COLO829 (cell line): ENCODE data around the gene MFAP2.
"Not testable (repeated sequence)": the region's sequence is repeated elsewhere in the genome, so short reads cannot be mapped to it uniquely, and the experiment has no call there.

Experiments
- DNase-seq: peaks from one replicate; pipeline ENCODE4 v3.0.0; 2012; ENCODE audit warnings: low spot score

The MFAP2 gene

GRCh38 chr1:16961297-16962133, 18.9 kb downstream of the MFAP2 start:
- no peak for DNase-seq

DNA sequence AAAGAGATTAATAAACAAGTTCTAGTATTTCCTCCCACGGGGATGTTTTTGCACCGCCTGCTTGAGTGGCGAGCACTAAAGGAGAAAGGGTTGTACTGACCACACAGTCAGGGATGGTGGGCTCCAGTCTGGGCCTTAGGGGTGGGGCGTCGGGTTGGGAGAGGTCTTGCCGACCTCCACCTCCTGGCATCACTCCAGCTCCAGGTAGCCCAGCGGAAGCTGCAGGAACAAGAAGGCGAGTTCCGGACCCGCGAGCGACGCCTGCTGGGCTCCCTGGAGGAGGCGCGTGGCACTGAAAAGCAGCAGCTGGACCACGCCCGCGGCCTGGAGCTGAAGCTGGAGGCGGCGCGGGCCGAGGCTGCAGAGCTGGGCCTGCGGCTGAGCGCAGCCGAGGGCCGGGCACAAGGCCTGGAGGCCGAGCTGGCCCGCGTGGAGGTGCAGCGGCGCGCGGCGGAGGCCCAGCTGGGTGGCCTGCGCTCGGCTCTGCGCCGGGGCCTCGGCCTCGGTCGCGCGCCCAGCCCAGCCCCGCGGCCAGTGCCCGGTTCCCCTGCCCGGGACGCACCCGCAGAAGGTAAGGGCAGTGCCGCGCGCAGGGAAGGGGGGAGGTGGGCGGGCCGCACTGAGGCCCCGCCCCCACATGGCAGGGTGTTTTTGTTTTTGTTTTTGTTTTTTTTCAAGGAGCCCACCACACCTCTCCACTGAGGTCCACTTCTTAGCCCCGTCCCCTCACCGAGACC, 19.7 kb downstream of the MFAP2 start:
- DNase-seq = no peak

GRCh38 chr1:16958475-16958874, 21.9 kb downstream of the MFAP2 start:
- DNase-seq = no peak

- no peak for DNase-seq
Measured at GRCh38 chr1:16957731-16958130, 22.7 kb downstream of the MFAP2 start.

GRCh38 chr1:16956775-16957174, 23.6 kb downstream of the MFAP2 start:
- DNase-seq = no peak

GRCh38 chr1:16955186-16955585, 25.2 kb downstream of the MFAP2 start:
- no peak for DNase-seq

- DNase-seq = no peak
Measured at GRCh38 chr1:16954579-16954978, 25.8 kb downstream of the MFAP2 start.

- not testable (repeated sequence) for DNase-seq
Measured at GRCh38 chr1:16952376-16952775, 28.0 kb downstream of the MFAP2 start.

DNA sequence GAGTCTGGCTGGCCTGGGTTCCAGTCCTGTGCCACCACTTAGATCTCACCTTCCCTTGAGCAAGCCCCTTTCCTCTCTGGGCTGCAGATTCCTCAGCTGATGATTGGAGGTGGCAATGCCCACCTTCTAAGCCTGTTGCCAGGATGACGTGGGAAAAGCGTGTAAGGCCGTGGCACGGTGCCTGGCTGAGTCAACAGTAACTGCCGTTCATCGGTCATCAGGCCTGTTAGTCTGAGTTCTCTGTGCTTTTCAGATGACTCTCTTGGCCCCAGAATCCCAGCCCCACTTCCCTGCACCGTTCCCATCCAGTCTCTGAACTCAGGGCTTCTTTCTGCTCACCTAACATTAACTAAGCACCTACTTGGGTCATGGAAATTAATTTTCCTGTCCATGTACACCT, 31.4 kb downstream of the MFAP2 start:
- not testable (repeated sequence) for DNase-seq

DNA sequence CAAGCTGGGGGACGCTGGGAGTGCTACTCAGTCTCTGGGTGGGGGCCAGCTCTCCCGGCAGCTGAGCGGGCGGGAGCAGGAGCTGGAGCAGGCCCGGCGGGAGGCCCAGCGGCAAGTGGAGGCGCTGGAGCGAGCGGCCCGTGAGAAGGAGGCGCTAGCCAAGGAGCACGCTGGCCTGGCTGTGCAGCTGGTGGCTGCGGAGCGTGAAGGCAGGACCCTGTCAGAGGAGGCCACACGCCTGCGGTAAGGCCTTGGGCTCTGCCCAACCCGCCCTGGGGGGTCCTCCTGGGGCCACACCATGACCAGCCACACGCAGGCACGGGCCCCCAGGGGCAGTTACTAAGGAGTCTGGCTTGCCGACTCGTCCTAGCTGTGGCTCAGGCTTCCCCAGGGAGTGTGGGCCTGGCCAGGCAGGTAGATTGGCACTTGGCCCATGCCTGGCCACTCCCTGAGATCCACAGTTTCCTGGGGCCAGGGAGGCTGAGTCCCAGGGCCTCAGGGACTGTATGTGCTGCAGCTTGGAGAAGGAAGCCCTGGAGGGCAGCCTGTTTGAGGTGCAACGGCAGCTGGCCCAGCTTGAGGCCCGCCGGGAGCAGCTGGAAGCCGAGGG, 32.0 kb downstream of the MFAP2 start:
- not testable (repeated sequence) for DNase-seq

DNA sequence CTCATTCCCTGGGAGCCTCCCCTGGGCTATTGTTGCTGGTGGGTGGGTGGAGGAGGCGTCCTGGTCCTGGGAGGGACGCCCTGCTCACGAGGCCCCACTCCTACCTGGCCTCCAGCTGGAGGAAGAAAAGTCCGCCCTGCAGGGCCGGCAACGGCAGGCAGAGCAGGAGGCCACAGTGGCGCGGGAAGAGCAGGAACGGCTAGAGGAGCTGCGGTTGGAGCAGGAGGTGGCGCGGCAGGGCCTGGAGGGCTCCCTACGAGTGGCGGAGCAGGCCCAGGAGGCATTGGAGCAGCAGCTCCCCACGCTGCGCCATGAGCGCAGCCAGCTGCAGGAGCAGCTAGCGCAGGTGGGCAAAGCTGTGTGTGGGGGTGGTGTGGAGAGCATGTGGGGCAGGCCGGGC, 33.8 kb downstream of the MFAP2 start:
- no peak for DNase-seq

GRCh38 chr1:16946185-16946584, 34.2 kb downstream of the MFAP2 start:
- not testable (repeated sequence) for DNase-seq

GRCh38 chr1:16945512-16945911, 34.9 kb downstream of the MFAP2 start:
- not testable (repeated sequence) for DNase-seq

GRCh38 chr1:16944038-16944437, 36.4 kb downstream of the MFAP2 start:
- DNase-seq = no peak

DNA sequence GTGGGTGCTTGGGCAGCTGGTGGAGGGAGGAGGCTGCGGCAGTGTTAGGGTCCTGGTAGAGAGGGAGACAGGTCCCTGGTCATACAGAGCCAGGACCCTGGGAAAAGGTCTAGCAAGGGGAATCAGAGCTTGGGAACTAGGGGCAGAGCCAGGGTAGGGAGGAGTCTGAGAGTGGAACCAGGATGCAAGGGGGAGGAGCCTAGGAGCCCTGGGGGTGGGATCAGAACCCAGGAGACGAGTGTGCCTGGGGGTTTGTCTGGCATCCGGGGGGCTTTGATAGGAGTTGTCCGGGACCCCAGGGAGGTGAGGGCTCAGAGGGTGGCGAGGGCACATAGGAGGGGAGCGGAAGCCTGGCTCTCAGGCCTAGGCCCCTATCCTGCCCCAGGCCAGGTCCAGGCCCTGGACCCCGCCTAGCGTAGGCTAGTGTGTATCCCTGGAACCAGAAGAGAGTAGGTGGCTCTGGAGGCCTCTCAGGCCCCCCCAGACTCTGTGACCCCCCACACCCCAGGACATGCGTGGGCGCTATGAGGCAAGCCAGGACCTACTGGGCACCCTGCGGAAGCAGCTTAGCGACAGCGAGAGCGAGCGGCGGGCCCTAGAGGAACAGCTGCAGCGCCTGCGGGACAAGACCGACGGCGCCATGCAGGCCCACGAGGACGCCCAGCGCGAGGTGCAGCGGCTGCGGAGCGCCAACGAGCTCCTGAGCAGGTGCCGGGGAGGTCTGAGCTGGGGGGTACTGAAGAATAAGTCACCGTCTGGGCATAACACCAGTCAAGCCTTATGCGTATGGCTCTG, 40.8 kb downstream of the MFAP2 start:
- not testable (repeated sequence) for DNase-seq

GRCh38 chr1:16938351-16939321, 41.8 kb downstream of the MFAP2 start:
- DNase-seq = no peak

DNA sequence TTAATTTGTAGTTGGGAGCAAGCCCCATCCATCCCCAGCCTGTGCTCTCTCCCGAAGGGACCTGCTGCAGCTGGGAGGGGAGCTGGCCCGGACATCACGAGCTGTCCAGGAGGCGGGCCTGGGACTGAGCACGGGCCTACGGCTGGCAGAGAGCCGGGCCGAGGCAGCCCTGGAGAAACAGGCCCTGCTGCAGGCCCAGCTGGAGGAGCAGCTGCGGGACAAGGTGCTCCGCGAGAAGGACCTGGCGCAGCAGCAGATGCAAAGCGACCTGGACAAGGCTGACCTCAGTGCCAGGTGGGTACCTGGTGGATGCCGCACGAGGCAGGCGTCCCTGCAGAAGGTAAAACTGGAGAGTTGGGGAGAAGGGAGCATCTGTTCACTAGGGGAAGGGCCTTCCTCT, 43.8 kb downstream of the MFAP2 start:
- not testable (repeated sequence) for DNase-seq

GRCh38 chr1:16933945-16934344, 46.5 kb downstream of the MFAP2 start:
- DNase-seq = not testable (repeated sequence)

- DNase-seq = not testable (repeated sequence)
Measured at GRCh38 chr1:16931206-16931934, 49.0 kb downstream of the MFAP2 start.
